NCI-H2196 treated with DMSO at 0.1 percent for 48 hours (cell line): ENCODE results near the gene ZDHHC19.
A peak's percentile ranks its signal among the peaks of the same experiment; 100 is the strongest.
"Not testable (repeated sequence)": the region's sequence is repeated elsewhere in the genome, so short reads cannot be mapped to it uniquely, and the experiment has no call there.

Experiments
- DNase-seq: peaks from one replicate; lab custom pipeline; 2025; ENCODE audit not compliant: unreplicated experiment; lab: John Stamatoyannopoulos, UW

The ZDHHC19 gene

DNA sequence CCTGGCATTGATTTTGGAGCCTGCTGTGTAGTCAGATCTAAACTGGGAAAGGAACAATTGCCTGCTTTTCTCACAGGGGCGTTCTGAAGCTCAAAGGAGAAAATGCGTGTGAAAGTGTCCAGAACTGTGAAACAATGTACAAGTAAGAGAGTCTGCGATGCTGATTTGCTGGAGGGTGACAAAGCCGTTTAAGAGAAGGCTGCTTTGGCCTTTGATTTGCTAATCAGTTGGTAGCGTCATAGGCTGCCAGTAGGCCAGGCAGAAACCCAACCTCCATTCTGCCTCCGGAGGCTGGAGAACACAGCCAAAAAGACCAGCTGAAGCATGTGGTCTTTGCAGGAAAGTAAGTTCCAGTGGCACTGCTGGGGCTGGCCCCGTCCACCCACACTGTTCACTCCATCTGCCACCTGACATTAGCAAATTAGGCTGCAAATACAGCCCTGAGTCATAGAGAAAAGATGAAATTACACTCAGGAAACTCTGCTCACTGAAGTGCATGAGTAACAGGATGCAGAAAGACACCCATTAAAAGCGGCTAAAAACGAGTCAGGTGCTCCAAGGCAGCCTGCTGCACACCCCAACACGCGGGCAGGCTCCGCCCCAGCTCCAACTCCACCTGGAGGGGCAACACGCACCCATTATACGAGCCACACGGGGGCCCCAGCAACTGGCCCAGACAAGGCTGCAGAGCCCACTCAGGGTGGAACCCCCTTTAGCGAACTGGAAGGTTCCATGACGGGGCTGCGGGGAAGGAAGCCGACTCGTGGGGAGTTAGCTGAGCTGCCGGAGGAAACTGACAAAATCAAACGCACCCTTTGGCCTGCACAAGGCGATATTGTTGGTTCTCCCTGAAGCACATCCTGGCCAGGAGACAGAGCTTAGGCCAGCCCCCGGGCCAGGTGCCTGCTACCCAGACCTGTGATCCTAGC is 31.6 kb downstream of the ZDHHC19 start:
- DNase-seq = peak; percentile 92

DNA sequence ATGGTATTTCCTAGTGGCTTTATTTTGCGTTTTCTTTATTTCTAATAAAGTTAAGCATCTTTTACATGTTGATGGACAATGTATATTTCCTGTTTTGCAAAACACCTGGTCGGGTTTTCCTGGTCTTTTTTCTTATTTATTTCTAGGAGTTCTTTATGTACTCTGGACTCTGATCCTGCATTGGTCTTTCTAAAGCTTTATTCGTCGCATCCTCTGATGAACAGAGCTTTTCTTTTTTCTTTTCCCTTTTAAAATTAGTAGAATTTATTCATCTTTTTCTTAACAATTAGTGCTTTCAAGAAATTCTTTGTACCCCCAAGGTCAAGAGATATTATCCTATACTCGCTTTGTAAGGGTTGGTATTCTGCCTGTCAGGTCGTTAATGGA is 32.2 kb downstream of the ZDHHC19 start:
- no peak for DNase-seq

DNA sequence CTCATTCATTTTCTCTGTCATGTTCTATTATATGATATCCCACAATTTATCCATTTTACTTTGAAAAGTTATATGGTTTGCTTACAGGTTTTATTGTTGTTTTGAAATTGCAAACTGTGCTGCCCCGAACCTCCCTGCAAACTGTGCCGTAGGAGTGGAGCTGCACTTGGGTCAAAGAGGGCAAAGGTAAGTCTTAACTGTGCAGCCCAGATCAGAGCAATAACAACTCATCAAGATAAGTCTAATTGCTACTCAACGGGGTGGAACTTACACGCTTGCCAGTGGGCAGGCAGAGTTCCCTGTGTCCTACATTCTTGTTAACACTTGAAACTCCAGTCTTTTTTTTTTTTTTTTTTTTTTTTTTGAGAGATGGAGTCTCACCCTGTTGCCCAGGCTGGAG is 33.2 kb downstream of the ZDHHC19 start:
- DNase-seq = no peak

DNA sequence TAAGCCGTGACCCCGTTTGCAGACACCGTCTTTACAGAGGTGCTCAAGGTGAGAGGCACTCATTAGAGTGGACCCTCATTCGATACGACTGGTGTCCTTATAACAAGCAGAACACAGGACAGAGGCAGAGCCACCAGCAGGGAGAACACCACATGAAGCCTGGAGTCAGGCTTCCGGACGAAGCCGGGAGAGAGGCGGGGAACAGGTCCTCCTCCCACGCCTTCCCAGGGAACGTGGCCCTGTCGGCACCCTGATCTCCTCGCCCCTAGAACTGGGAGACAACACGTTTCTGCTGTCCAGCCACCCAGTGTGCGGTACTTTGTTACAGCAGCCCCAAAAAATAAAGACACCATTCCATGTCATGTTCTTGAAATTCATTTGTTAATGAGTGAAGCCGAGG is 33.6 kb downstream of the ZDHHC19 start:
- DNase-seq = no peak

DNA sequence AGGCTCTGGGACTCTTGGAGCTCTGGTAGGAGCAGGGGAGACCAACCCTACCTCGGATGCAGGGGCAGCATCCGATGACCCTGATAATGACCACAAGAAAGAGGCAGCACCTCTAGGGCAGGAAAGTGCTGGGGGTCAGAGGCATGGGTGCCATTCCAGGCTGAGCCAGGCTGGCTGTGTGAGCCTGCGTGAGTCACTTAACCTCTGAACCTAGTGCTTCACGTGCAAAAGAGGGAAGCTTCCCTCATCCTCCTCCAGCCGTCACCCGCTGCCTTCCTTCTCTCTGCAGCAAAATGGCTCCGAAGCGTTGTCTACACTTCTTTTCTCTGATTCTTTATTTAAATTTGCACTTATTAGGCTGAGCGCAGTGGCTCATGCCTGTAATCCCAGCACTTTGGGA is 35.5 kb downstream of the ZDHHC19 start:
- DNase-seq = no peak

DNA sequence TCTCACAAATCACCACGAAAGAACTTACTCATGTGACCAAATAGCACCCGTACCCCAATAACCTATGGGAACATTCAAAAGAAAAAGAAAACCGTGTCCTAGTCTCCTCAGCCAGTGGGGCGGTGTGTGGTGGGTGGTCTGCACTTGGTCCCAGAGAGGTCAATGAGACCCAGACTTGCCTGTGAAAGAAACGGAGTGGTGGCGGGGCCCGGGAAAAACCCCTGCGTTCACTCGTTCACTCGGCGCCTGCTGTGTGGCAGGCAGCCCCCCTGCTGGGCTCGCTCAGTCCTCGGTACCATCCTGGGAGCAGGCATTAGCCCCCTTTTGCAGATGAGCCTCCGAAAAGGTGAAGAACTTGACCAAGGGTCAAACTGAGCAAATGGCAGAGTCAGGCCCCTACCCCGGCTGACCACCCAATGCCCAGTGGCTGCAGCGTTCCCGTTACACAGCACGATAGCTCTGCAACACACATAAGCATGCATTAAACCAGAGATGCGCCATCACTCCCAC is 36.0 kb downstream of the ZDHHC19 start:
- DNase-seq = no peak

DNA sequence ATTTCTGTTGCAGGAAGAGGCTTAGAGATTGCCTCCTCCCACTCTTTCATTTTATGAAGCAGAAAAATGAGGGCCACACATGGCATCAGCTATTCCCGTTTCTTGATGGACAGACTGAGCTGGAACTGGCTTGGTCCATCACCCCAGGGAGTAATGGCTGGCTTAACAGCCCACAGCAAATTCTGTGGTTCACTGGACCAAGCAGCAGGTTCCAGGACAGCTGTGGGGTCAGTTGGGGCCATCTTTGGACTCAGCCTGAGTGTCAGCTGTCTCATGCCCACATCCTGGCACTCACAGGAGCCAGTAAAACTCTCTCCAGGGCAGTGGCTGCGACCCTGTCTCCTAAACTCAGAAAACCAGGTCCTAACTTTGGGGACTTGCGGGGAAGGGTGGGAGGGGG is 36.5 kb downstream of the ZDHHC19 start:
- no peak for DNase-seq

DNA sequence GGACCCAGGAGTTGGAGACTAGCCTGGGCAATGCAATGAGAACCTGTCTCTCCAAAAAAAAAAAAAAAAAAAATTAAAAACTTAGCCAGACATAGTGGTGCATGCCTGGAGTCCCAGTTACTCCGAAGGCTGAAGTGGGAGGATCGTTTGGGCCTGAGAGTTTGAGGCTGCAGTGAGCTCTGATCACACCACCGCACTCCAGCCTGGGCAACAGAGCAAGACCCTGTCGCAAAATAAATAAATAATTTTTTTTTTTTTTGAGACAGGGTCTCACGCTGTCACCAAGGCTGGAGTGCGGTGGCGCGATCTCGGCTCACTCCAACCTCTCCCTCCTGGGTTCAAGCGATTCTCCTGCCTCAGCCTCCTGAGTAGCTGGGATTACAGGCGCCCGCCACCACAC is 40.9 kb downstream of the ZDHHC19 start:
- not testable (repeated sequence) for DNase-seq

DNA sequence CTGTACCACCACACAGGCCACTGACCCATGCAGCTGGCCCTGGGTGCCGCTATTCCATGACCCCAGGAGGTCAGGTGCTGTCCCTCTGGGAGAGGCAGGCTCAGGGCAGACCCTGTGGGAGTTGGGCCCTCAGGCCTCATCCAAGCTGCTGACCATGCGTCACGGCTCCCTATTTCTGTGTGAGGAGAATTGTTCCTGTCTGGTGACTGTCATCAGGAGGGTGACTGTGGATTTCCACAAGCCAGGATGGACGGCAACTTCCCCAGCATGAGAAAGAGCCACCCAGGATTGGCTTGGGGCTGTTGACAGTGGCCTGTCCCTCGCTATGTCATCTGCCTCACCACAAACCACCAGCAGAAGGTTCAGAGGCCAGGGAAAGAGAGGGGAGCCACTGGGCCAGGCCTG is 41.4 kb downstream of the ZDHHC19 start:
- no peak for DNase-seq

DNA sequence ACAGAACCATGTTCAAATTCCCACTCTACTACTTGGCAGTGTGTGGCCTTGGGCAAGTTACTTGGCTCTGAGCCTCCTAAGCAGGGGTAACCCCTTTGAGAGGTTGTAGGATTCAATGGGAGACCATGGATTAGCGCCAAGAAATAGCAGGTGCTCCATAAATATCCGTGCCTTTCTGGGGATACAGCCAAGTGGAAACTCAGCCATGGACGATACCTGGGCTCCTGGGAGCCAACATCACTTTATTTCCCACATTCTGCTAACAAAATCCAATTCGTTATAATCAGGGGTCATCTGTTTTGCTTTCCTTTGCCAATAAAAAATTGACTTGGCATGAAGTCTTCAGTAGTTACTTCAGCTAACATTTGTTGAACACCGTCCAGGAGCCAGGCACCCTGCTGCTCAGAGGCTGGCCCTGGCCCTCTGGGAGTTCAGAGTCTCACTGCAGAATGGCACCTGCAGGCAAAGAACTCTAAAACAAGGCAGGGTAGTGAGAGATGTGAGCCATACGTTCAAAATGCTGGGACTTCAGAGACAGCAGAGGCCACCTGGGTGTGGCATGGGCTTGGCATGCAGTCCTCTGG is 42.3 kb downstream of the ZDHHC19 start:
- DNase-seq = peak; percentile 99

DNA sequence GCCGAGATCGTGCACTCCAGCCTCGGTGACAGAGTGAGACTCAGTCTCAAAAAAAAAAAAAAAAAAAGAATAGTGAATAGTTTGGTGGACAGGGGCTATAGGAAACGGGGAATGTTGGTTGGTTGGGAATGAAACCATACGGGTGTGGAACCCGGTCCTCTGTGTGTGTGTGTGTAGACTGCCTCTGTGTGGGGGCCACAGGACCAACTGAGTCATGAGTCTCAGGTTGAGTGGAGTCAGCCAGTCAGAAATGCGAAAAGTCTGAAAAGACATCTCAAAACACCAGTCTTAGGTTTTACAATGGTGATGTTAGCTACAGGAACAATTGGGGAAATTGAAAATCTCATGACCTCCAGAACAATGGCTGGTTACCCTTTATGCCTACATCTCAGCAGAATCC is 44.5 kb downstream of the ZDHHC19 start:
- no peak for DNase-seq

DNA sequence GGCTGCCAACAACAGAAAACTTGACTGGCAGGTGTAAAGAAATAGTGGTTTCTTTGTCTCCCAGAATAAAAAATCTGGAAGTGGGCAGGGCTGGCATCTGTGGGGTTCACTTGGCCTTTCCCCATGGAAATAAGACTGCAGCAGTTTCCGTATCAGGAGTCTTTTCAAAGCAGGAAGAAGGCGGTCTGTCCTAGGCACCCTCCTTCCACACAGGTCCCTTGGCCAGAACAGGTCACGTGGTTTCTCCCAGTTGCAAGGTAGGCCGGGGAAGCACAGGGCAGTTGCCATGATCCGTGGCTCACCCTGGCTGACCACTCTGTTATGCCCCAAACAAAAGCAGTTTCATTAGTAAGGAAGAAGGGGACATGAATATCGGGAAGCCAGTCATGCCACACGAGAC is 45.4 kb downstream of the ZDHHC19 start:
- no peak for DNase-seq

DNA sequence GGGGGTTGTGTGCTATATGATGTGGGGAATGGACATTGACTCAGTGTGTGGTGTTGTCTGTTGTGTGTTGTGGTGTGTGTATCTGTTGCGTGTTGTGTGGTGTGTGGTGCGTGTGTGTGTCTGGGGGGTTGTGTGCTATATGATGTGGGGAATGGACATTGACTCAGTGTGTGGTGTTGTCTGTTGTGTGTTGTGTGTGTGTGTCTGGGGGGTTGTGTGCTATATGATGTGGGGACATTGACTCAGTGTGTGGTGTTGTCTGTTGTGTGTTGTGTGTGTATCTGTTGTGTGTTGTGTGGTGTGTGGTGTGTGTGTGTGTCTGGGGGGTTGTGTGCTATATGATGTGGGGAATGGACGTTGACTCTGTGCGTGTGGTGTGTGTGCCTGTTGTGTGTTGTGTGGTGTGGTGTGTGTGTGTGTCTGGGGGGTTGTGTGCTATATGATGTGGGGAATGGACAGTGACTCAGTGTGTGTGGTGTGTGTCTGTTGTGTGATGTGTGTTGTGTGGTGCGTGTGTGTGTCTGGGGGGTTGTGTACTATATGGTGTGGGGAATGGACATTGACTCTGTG is 46.1 kb downstream of the ZDHHC19 start:
- DNase-seq = not testable (repeated sequence)

DNA sequence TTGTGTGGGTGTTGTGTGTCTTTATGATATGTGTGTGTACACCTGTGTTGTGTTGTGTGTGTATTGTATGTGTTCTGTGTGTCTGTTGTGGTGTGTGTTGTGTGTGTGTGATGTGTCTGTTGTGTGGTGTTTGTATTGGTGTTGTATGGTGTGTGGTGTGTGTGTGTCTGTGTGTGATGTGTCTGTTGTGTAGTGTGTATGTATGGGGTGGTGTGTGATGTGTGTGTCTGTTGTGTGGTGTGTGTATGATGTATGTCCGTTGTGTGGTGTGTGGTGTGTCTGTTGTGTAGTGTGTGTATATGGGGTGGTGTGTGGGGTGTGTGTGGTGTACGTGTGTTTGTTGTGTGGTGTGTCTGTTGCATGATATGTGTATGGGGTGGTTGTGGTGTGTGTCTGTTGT is 46.6 kb downstream of the ZDHHC19 start:
- no peak for DNase-seq

DNA sequence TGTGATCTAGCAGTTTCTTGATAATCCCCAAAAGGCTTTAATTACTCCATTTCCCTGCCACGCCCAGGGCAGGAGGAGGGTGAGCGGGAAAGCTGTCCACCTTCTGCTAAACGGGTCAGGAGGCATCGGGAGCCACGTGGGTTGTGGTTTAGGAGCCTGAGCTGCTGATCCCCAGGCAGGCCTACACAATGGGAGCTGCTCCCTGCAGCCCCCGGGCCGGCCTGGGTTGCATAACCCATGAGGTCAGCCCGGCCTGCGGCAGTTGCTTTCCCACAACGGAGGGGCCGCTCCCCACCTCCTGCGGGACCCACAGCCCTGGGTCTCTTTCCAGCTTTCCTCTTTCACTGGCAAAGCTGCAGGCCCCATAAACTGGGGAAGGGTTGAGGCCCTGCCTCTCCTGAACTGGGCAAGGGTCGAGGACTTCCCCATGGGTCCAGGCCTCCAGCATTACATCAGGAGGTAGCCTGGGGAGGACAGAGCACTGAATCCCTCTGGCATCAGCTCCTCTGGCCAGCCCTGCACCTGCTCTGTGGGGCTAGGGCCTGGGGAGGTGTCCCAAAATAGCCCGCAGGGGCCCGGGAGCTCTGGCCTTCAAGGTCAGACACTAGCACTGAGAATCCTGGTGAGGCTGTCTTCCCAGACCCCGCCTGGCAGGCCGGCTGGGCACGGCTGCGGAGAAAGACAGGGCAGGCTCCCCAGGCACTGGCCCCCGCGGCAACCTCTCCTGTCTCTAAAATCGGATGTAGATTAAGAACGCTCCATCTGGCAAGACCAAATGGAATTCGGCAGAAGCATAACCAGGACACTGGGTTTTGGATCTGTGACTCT is 47.3 kb downstream of the ZDHHC19 start:
- no peak for DNase-seq

DNA sequence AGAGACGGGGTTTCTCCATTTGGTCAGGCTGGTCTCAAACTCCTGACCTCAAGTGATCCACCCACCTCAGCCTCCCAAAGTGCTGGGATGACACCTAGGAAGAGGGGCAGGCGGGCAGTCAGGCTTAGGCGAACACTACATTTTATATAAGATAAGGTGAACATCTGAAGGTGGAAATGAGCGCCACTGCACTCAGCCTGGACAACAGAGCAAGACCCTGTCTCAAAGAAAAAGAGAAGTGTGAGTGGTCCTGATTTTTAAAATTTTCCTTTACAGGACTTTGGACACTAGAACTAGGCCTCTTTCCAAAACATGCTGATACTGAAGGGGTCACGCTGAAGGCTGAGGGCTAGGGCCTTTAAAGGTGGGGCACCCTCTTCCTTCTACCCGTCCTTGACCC is 48.0 kb downstream of the ZDHHC19 start:
- no peak for DNase-seq

DNA sequence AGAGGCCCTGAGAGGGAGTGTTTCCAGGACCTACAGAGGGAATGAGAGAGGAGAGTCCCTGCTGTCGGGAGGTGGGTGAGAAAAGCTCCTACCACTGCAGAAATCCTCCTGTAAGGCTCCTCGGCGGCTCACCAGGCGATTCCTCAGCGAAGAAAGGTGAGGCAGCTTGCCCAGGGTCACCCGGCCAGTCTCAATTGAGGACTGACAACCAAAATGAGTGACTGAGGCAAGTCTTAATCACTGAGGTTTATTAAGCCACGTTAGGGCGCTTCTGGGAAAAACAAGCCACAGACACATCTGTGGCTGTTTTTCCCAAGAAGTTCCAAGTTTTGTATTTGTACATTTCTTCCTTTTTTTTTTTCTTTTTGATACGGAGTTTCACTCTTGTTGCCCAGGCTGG is 48.5 kb downstream of the ZDHHC19 start:
- DNase-seq = no peak

DNA sequence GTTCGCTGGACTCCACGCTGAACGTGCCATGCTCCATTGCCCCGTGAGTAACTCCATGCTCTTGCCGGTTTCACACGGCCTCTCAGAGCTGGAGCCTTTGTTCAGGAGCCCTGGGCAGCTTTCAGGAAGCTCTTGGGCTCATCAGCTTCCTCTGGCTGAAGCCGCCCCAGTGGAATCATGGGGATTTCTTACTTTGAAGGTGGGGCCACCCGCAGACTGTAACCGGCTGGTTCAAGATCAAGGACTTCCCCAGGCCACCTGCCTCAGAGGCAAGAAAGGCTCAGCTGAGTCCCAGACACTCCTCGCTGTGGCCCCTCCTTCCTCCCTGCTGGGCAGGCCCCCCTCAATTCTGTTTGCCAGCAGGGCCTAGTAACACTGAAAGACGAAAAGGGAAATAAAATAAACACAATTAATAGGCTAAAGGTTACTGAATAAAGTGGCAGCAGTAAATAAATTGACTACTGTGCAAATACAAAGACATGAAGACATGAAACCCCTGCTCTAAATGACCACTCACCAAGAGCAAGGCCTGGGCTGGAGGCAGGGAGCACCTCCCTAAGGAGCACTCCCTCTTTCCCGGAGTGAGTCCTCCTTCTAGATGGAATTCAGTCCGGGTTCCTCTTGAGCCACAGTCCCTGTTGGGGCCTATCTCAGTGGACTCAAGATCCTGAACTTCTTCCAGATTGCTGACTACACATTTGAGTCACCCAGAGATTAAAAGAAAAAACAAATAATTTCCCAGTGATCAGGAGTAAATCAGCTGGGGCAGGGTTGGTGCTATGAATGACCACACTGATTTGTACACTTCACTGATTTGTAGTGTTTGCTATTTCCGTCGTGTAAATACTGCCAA is 51.0 kb downstream of the ZDHHC19 start:
- DNase-seq = peak; percentile 78

DNA sequence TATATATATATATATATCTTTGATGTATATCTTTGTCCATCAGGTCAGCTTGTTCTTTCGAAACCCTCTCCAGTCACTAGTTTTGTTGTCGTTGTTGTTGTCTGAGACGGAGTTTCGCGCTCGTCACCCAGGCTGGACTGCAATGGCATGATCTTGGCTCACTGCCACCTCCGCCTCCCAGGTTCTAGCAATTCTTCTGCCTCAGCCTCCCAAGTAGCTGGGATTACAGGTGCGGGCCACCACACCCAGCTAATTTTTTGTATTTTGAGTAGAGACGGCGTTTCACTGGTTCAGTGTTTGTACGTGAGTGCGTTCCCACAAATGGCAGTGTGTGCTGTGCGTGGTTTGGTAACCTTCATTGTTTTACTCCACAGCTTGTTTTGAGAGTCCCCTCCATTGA is 51.7 kb downstream of the ZDHHC19 start:
- no peak for DNase-seq

DNA sequence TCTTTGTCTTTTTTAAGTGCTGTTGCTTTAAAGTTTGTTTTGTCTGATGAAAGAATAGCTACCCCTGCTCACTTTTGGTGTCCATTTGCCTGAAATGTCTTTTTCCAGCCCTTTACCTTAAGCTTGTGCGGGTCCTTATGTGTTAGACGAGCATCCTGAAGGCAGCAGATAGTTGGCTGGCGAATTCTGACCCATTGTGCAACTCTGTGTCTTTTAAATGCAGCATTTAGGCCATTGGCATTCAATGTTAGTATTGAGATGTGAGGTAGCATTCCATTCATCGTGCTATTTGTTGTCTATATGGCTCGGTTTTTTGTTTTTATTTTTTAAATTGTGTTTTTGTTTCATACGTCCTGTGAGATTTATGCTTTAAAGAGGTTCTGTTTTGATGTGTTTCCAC is 55.0 kb downstream of the ZDHHC19 start:
- DNase-seq = no peak
